Measurements from ENCODE around the gene ABLIM2. TPM values are rescaled to one million over a fixed set of nuclear protein-coding genes. Genes with fewer than 3 reads are reported as not detected.

Gene ABLIM2
- total RNA-seq, 6 experiments from 2014 or later, result 0.14 TPM; not detected in 5

GRCh38 chr4:7943211-7943610, 215.4 kb downstream of the ABLIM2 start:
- peaks cover 5% of the 10 kb centered on the region for H3K36me3 Mint-ChIP-seq (ENCODE audit: low read depth)
- H3K9me3 Mint-ChIP-seq, result no peaks in the 10 kb centered on the region

GRCh38 chr4:7941965-7942496, 216.6 kb downstream of the ABLIM2 start:
- Mint-ChIP-seq H3K27ac (no peak overlapping the region), H3K4me3 (no peak overlapping the region), H3K4me1 (ENCODE audit: low read depth) (peaks cover 30% of the 10 kb centered on the region), H3K9me3 (no peaks in the 10 kb centered on the region), H3K27me3 (ENCODE audit: insufficient read depth) (no peaks in the 10 kb centered on the region), H3K36me3 (ENCODE audit: low read depth) (peaks cover 16% of the 10 kb centered on the region)
- TF ChIP-seq CTCF (IDR thresholded peaks at IDR 0.05), result no peak
- DNase-seq, result no peak

More at GRCh38 chr4:7943211-7943610, 215.4 kb downstream of the ABLIM2 start:
- no peak overlapping the region for H3K27ac Mint-ChIP-seq
- no peak for TF ChIP-seq CTCF (IDR thresholded peaks at IDR 0.05)
- H3K27me3 Mint-ChIP-seq (ENCODE audit: insufficient read depth), result no peaks in the 10 kb centered on the region
- DNase-seq, result no peak
- peaks cover 20% of the 10 kb centered on the region for H3K4me1 Mint-ChIP-seq (ENCODE audit: low read depth)
- no peak overlapping the region for H3K4me3 Mint-ChIP-seq

GRCh38 chr4:7941111-7941964, 217.3 kb downstream of the ABLIM2 start:
- no peak for DNase-seq
- Mint-ChIP-seq H3K27me3 (ENCODE audit: insufficient read depth) (no peaks in the 10 kb centered on the region), H3K36me3 (ENCODE audit: low read depth) (peaks cover 20% of the 10 kb centered on the region), H3K27ac (peak overlapping the region; percentile 75; the same call in 1 of the 2 replicates), H3K4me3 (peak overlapping the region; percentile 39; the same call in 1 of the 2 replicates), H3K9me3 (no peaks in the 10 kb centered on the region), H3K4me1 (ENCODE audit: low read depth) (peaks cover 36% of the 10 kb centered on the region)
- no peak for TF ChIP-seq CTCF (IDR thresholded peaks at IDR 0.05)

DNA sequence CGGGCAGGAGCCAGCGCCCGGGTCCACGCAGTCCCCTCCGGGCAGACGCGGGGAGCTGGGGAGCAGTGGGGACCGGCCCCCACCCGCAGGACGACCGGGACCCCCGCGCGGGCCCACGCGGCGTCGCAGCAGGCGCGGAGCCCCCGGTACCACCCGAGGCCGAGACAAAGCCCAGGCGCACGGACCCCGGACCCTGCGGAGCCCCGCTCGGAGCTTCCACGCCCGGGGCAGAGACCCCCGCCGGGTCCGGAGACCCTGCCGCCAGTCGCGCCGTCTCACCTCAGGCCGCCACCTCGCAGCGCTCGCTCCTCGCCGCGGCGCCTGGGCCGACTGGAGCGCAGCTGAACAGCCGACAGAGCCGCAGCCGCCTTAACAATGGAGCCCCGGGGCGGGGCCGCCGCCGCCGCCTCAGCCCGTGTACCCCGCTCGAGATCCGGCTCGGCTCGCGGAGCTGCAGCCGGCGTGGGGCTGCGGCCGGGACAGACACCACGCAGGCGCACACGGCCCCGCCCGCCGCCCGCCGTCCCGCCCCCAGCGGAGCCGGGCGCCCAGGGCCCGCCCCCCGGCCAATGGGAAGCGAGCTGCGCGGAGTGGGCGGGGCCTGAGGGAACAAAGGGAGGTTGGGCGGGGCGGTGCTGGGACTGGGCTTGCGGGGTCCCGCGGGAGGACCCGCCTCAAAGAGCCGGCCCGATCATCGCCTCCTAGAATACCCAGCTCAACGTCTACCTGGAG, 219.1 kb downstream of the ABLIM2 start, which contains the start of gene AFAP1:
Gene AFAP1, minus strand, starts transcription at position 485 of the 732 bp plus-strand sequence. CDS start 67,783 bp downstream, outside the sequence.
- H3K4me1 Mint-ChIP-seq (ENCODE audit: low read depth), result peaks cover 54% of the 10 kb centered on the region
- DNase-seq, result peak; percentile 74
- peak within 1 kb of the TSS; percentile 99 for H3K4me3 Mint-ChIP-seq
- no peak within 1 kb of the TSS for H3K27ac Mint-ChIP-seq
- H3K9me3 Mint-ChIP-seq, result no peaks in the 10 kb centered on the region
- H3K27me3 Mint-ChIP-seq (ENCODE audit: insufficient read depth), result no peaks in the 10 kb centered on the region
- H3K36me3 Mint-ChIP-seq (ENCODE audit: low read depth), result peaks cover 22% of the 10 kb centered on the region
- TF ChIP-seq CTCF (IDR thresholded peaks at IDR 0.05), result no peak

- DNase-seq, result no peak
- Mint-ChIP-seq H3K4me3 (peak overlapping the region; percentile 99), H3K27me3 (ENCODE audit: insufficient read depth) (peaks cover 3% of the 10 kb centered on the region; the same call in 1 of the 2 replicates), H3K36me3 (ENCODE audit: low read depth) (peaks cover 29% of the 10 kb centered on the region), H3K27ac (peak overlapping the region; percentile 85), H3K9me3 (no peaks in the 10 kb centered on the region), H3K4me1 (ENCODE audit: low read depth) (peaks cover 62% of the 10 kb centered on the region)
- peak; percentile 38; the same call in 1 of the 2 replicates for TF ChIP-seq CTCF (IDR thresholded peaks at IDR 0.05)
Observed at GRCh38 chr4:7938609-7939376, 219.8 kb downstream of the ABLIM2 start.
